A549 (cell line): ENCODE data around the gene UTF1. TPM values are rescaled to one million over a fixed set of nuclear protein-coding genes. Genes with fewer than 3 reads are reported as not detected.

Source experiments
- ATAC-seq, 2 experiments: fragments of 200-7000 bp in 1 of 2; fragments of >200 bp in 1 of 2; cut with Nextera tagmentation in 1 of 2; cut with Tn5 transposase in 1 of 2; 3 replicates each; pipeline versions ENCODE4 v1.8.0 to v1.9.1; 2018 to 2020; ENCODE audit warnings: mild to moderate bottlenecking in 1 of 2, moderate library complexity in 1 of 2
- CTCF ChIA-PET: fragments of 300-600 bp; sonication (Branson Sonifier 250); formaldehyde crosslinking; extraction: SDS; loops from one replicate; lab custom pipeline; 2021; ENCODE audit warnings: antibody characterized with exemption, inconsistent platforms; lab: Yijun Ruan, JAX
- POLR2A ChIA-PET: fragments of 350-600 bp; formaldehyde crosslinking; extraction: SDS; loops from one replicate; lab custom pipeline; 2021; ENCODE audit warnings: antibody characterized with exemption, inconsistent platforms; lab: Yijun Ruan, JAX
- DNase-seq, 2 experiments: peaks; one replicate each; pipeline versions ENCODE4 v3.0.0 to v3.0.0-alpha.2; 2011 to 2016; ENCODE audit warnings: low read depth in 1 of 2, low spot score in 1 of 2
- FAIRE-seq: peaks from 2 replicates; lab custom pipeline; 2011; peaks lifted over from hg19 to GRCh38; lab: Jason Lieb, UNC
- H3K27ac ChIP-seq, 2 experiments: fragments of >200 bp; sonication (Bioruptor Twin); formaldehyde crosslinking; 3 replicates each; pipeline ENCODE4 v1.5.1; 2016 to 2017
- H3K4me1 ChIP-seq: fragments of >200 bp; sonication (Bioruptor Twin); formaldehyde crosslinking; 3 replicates; pipeline ENCODE4 v1.6.1; 2016
- H3K4me2 ChIP-seq: fragments of >200 bp; sonication (Bioruptor Twin); formaldehyde crosslinking; 3 replicates; pipeline ENCODE4 v1.6.1; 2016
- H3K4me3 ChIP-seq: fragments of >200 bp; sonication (Bioruptor Twin); formaldehyde crosslinking; 3 replicates; pipeline ENCODE4 v1.5.1; 2016
- H3K9me3 ChIP-seq: fragments of >200 bp; sonication (Bioruptor Twin); formaldehyde crosslinking; 3 replicates; pipeline ENCODE4 v1.6.1; 2016
- CBX8 ChIP-seq: fragments of 200-600 bp; sonication (generic); IDR thresholded peaks from 2 replicates; pipeline ENCODE4 v1.6.1; 2016
- CEBPB ChIP-seq, 2 experiments: fragments of >200 bp in 1 of 2; sonication (Bioruptor Twin) in 1 of 2; formaldehyde crosslinking in 1 of 2; IDR thresholded peaks; 2 replicates each; pipeline ENCODE4 v1.6.1; 2012 to 2016
- CTCF ChIP-seq: fragments of >200 bp; sonication (Bioruptor Twin); formaldehyde crosslinking; IDR thresholded peaks from 3 replicates; pipeline ENCODE4 v1.5.1; 2016
- EHF ChIP-seq: fragments of 250-450 bp; sonication (Bioruptor Pico); IDR thresholded peaks from 2 replicates; pipeline ENCODE4 v1.5.0; 2020; ENCODE audit warnings: mild to moderate bottlenecking
- EHMT2 ChIP-seq: fragments of 200-600 bp; sonication (generic); IDR thresholded peaks from 2 replicates; pipeline ENCODE4 v1.6.1; 2016; ENCODE audit warnings: antibody characterized with exemption, low read depth, mild to moderate bottlenecking, moderate library complexity
- ESRRA ChIP-seq: fragments of 150-350 bp; IDR thresholded peaks from 2 replicates; pipeline ENCODE4 v1.6.1; 2014; ENCODE audit warnings: mild to moderate bottlenecking, low read length, borderline replicate concordance
- FOSL2 ChIP-seq, 2 experiments: fragments of 450-650 bp in 1 of 2; fragments of >200 bp in 1 of 2; sonication (Bioruptor Twin) in 1 of 2; formaldehyde crosslinking; IDR thresholded peaks; 2 replicates each; pipeline versions ENCODE4 v1.5.0 to v1.6.1; 2016 to 2020; ENCODE audit warnings: mild to moderate bottlenecking in 1 of 2, moderate library complexity in 1 of 2
- HMGXB4 ChIP-seq: fragments of 250-450 bp; sonication (Bioruptor Pico); IDR thresholded peaks from 2 replicates; pipeline ENCODE4 v1.5.0; 2021; ENCODE audit warnings: mild to moderate bottlenecking, moderate library complexity, borderline replicate concordance
- HOXB5 ChIP-seq: fragments of 250-450 bp; sonication (Bioruptor Pico); IDR thresholded peaks from 2 replicates; pipeline ENCODE4 v1.5.0; 2020; ENCODE audit warnings: mild to moderate bottlenecking, moderate library complexity
- MYC ChIP-seq: IDR thresholded peaks from 2 replicates; pipeline ENCODE4 v1.6.1; 2012; ENCODE audit warnings: mild to moderate bottlenecking, inconsistent platforms, low read length, improper control_type of control experiment, borderline replicate concordance
- NFE2L2 ChIP-seq: fragments of 150-350 bp; conservative IDR thresholded peaks from 2 replicates; pipeline ENCODE4 v1.6.1; 2014; ENCODE audit warnings: low read length
- POLR2A ChIP-seq: IDR thresholded peaks from 2 replicates; pipeline ENCODE4 v1.6.1; 2012; ENCODE audit warnings: mild to moderate bottlenecking, low read length
- RARB ChIP-seq: fragments of 250-450 bp; sonication (Bioruptor Pico); IDR thresholded peaks from 2 replicates; pipeline ENCODE4 v1.8.0; 2021; ENCODE audit warnings: mild to moderate bottlenecking, moderate library complexity
- RCOR1 ChIP-seq: fragments of 150-350 bp; IDR thresholded peaks from 2 replicates; pipeline ENCODE4 v1.6.1; 2014; ENCODE audit warnings: antibody characterized with exemption, low read length, low read depth
- RFX5 ChIP-seq: fragments of 450-650 bp; IDR thresholded peaks from 2 replicates; pipeline ENCODE4 v1.7.1; 2014; ENCODE audit warnings: antibody characterized with exemption, mild to moderate bottlenecking, moderate library complexity
- RNF2 ChIP-seq: fragments of 200-600 bp; sonication (generic); IDR thresholded peaks from 2 replicates; pipeline ENCODE4 v1.6.1; 2016; ENCODE audit warnings: low read depth, mild to moderate bottlenecking, antibody characterized with exemption, moderate library complexity, borderline replicate concordance
- TP53 ChIP-seq: fragments of 250-450 bp; sonication (Bioruptor Pico); IDR thresholded peaks from 2 replicates; pipeline ENCODE4 v1.5.0; 2021; ENCODE audit warnings: mild to moderate bottlenecking, moderate library complexity
- ZFP36 ChIP-seq: fragments of 450-650 bp; IDR thresholded peaks from 2 replicates; pipeline ENCODE4 v1.6.1; 2014; ENCODE audit warnings: borderline replicate concordance; ENCODE audit not compliant: partially characterized antibody
- WGBS: methylation state at CpG from one replicate; pipeline ENCODE4 v1.1.6; 2017; ENCODE audit errors: missing lambda C conversion rate; 5-methylcytosine and 5-hydroxymethylcytosine counted together
- polyA plus RNA-seq, 4 experiments: library from polyadenylated mRNA; depleted of rRNA in 3 of 4; stranded (reverse); fragments of >200 nt; fragmentation: RNase III in 1 of 4; extraction: RNeasy Plus Mini Kit Qiagen cat#74134 plus additional on column Dnase treatment in 1 of 4; gene quantifications; 2 replicates in 3 of 4; 3 replicates in 1 of 4; pipeline ENCODE4 v1.2.3, GENCODE V29; 2011 to 2017
- TF ChIP-seq, protein P1 (sequence below): fragments of >200 bp; sonication (Bioruptor Twin); formaldehyde crosslinking; IDR thresholded peaks from 2 replicates; pipeline ENCODE4 v1.6.1; 2016
- TF ChIP-seq, protein P2 (sequence below): IDR thresholded peaks from 2 replicates; pipeline ENCODE4 v1.6.1; 2012

UTF1 gene
- polyA plus RNA-seq, 2 of the 4 experiments (the other 2 are of a cell fraction): not detected

GRCh38 chr10:133274751-133275683 is 45.0 kb downstream of the UTF1 start:
- WGBS: 72% methylated on average over 21 of the region's 26 CpGs
- no peak for DNase-seq
- ChIA-PET POLR2A (no interaction called here), CTCF (interaction anchor here (1.0 to 4.3 kb wide), 6 partner anchors 9 to 131 kb away, joined by 3 to 21 read pairs (median 5); no protein-coding TSS in a partner anchor)
- Histone ChIP-seq H3K4me1 (peaks cover 4% of the 10 kb centered on the region; the same call in 1 of the 3 replicates), H3K4me3 (no peak overlapping the region), H3K4me2 (no peak overlapping the region), H3K9me3 (no peaks in the 10 kb centered on the region), H3K27ac (no peak overlapping the region)
- no peak for TF ChIP-seq FOSL2 (IDR thresholded peaks at IDR 0.05)
- no peak for TF ChIP-seq FOSL2 (CRISPR knock-in tag; IDR thresholded peaks at IDR 0.05)
- no peak for TF ChIP-seq ESRRA
- TF ChIP-seq MYC: no peak
- no peak for TF ChIP-seq RCOR1
- no peak for TF ChIP-seq CBX8
- no peak for TF ChIP-seq RNF2
- no peak for TF ChIP-seq CTCF
- TF ChIP-seq RARB (CRISPR knock-in tag): no peak
- TF ChIP-seq HOXB5: no peak
- TF ChIP-seq TP53 (CRISPR knock-in tag): no peak
- TF ChIP-seq EHMT2: no peak
- no peak for TF ChIP-seq HMGXB4 (CRISPR knock-in tag)
- TF ChIP-seq, protein P1, sequence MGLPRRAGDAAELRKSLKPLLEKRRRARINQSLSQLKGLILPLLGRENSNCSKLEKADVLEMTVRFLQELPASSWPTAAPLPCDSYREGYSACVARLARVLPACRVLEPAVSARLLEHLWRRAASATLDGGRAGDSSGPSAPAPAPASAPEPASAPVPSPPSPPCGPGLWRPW: no peak
- peak in 1 of 2 experiments; percentile 49; a peak in 3 of 6 replicates for ATAC-seq
- no peak for FAIRE-seq

- CTCF ChIA-PET: interaction anchor here (1.1 to 4.3 kb wide), 5 partner anchors 8 to 132 kb away, joined by 4 to 21 read pairs (median 6); no protein-coding TSS in a partner anchor
- no peaks in the 10 kb centered on the region for H3K9me3 ChIP-seq
- no peak overlapping the region for H3K4me3 ChIP-seq
- H3K4me2 ChIP-seq: no peak overlapping the region
- TF ChIP-seq CEBPB (IDR thresholded peaks at IDR 0.05) (no peak), HOXB5 (no peak)
- TF ChIP-seq, protein P2, sequence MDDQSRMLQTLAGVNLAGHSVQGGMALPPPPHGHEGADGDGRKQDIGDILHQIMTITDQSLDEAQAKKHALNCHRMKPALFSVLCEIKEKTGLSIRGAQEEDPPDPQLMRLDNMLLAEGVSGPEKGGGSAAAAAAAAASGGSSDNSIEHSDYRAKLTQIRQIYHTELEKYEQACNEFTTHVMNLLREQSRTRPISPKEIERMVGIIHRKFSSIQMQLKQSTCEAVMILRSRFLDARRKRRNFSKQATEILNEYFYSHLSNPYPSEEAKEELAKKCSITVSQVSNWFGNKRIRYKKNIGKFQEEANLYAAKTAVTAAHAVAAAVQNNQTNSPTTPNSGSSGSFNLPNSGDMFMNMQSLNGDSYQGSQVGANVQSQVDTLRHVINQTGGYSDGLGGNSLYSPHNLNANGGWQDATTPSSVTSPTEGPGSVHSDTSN: no peak
- TF ChIP-seq, all 56 proteins: peak for 0
- POLR2A ChIA-PET: no interaction called here
- Histone ChIP-seq H3K4me1 (peaks cover 4% of the 10 kb centered on the region; the same call in 1 of the 3 replicates), H3K27ac (no peak overlapping the region)
- peak in 1 of 2 experiments; percentile 7; a peak in 2 of 6 replicates for ATAC-seq
- DNase-seq: no peak
- WGBS: 62% methylated on average over 12 of the region's 12 CpGs
- FAIRE-seq: no peak
Measured at GRCh38 chr10:133275684-133276092, 45.7 kb downstream of the UTF1 start.

- ChIA-PET POLR2A (no interaction called here), CTCF (interaction anchor here (1.1 to 4.3 kb wide), 3 partner anchors 9 to 32 kb away, joined by 4 to 21 read pairs (median 4); no protein-coding TSS in a partner anchor)
- Histone ChIP-seq H3K4me3 (no peak overlapping the region), H3K27ac (no peak overlapping the region), H3K4me2 (no peak overlapping the region), H3K9me3 (no peaks in the 10 kb centered on the region), H3K4me1 (peaks cover 4% of the 10 kb centered on the region; the same call in 1 of the 3 replicates)
- 89% methylated on average over 5 of the region's 6 CpGs for WGBS
- TF ChIP-seq RFX5: no peak
- TF ChIP-seq EHF (CRISPR knock-in tag): no peak
- TF ChIP-seq POLR2A: no peak
- no peak for TF ChIP-seq ESRRA
- TF ChIP-seq ZFP36: no peak
- no peak for TF ChIP-seq NFE2L2
- DNase-seq (no peak), ATAC-seq (no peak), FAIRE-seq (no peak)
Measured at GRCh38 chr10:133276100-133276434, 46.0 kb downstream of the UTF1 start.
